Upper lobe of left lung (tissue), 4 donors: ENCODE data around the gene SERGEF.

Experiments used
- POLR2A ChIP-seq, 4 donors: fragments of 450-650 bp; IDR thresholded peaks; one replicate each; pipeline ENCODE4 v1.5.1; 2016 to 2017; ENCODE audit warnings: antibody characterized with exemption in 4 of 4, mild to moderate bottlenecking in 2 of 4
- POLR2AphosphoS5 ChIP-seq, 2 donors: sonication (generic); formaldehyde crosslinking; IDR thresholded peaks; one replicate each; pipeline ENCODE4 v1.5.1; 2017; ENCODE audit warnings: antibody characterized with exemption in 2 of 2

GRCh38 chr11:17951685-17952388 is 61.0 kb downstream of the SERGEF start:
- TF ChIP-seq POLR2A (IDR thresholded peaks at IDR 0.05) (no peak), POLR2AphosphoS5 (IDR thresholded peaks at IDR 0.05) (no peak)
